ENCODE data around the gene PTPRD. TPM values are rescaled to one million over a fixed set of nuclear protein-coding genes. Genes with fewer than 3 reads are reported as not detected.

Gene PTPRD
- total RNA-seq, 2 experiments from 2014 or later, result not detected

DNA sequence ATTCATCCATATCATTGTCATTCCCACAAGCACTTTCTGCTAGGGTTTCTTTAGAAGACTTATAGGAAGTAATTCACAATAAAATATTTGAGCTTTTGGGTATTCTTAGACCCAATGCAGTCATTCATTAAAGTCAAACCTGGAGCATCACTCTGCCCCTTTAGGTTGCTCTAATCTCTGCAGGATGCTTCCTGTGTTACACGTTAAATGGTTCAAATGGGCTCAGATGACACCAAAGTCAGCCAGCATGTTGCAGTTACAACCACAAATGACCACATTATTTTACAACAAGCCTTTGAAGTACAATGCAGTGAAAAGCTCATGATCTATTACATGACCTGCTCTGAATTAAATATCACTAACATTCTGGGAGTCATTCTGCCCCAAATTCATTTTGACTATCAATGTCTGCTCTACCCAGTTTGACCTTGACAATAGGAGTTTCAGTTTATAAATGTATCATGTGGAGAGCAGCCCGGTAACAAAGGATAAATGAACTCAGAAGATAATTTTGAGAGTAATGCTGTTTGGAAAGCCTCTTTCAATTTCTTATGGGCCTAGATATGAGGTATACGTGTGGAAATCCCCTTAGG lies 2144.7 kb downstream of the PTPRD start:
- Mint-ChIP-seq H3K4me3 (no peak overlapping the region), H3K27me3 (no peaks in the 10 kb centered on the region)
- CTCF ChIA-PET, result no interaction called here

DNA sequence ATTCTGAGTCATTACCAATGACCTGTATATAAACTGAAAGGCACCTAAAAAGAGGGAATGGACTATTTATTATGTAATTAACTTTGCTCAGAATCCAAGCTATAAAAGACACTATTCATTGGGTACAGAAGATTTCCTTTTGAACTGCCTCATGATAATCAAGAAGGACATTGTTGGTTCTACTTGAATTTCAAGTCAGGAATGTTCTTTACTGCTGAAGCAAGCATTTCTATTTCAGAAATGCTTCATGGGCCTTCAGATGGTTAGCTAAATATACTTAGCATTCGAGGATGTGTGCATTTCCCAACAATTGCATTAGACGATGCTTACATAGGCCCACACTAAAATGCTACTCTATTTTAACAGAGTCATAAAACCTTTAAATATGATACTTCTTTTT lies 2155.0 kb downstream of the PTPRD start:
- H3K27ac Mint-ChIP-seq, result no peak overlapping the region
- CTCF ChIA-PET, result no interaction called here
- no peaks in the 10 kb centered on the region for H3K36me3 Mint-ChIP-seq (ENCODE audit: low read depth)

More for the DNA sequence above, 2144.7 kb downstream of the PTPRD start:
- Mint-ChIP-seq H3K36me3 (ENCODE audit: low read depth) (no peaks in the 10 kb centered on the region), H3K27ac (no peak overlapping the region), H3K9me3 (no peaks in the 10 kb centered on the region), H3K4me1 (no peaks in the 10 kb centered on the region)
- no peak for DNase-seq
- POLR2A ChIA-PET, result no interaction called here

DNA sequence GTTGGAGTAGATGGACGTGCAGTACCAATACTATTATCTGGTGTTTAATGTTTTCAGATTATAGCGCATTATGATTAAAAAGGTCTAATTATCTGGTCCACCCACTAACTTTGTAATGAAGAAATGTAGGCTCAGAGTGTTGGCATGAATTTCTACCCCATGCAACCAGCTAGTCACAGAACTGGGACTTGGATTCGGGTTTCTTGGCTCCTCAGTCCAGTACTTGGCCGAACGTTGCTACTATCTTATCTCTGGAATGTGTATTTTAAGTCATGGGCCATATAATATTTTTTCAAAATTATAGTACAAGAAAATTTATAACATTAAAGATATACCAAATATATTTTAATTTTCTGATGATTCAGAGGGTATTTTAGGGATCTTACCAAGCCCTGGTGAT lies 2155.7 kb downstream of the PTPRD start:
- ChIA-PET CTCF (no interaction called here), POLR2A (no interaction called here)
- no peaks in the 10 kb centered on the region for H3K4me1 Mint-ChIP-seq
- no peaks in the 10 kb centered on the region for H3K9me3 Mint-ChIP-seq
- peaks cover 2% of the 10 kb centered on the region for H3K27me3 Mint-ChIP-seq
- H3K4me3 Mint-ChIP-seq, result no peak overlapping the region
- no peaks in the 10 kb centered on the region for H3K36me3 Mint-ChIP-seq (ENCODE audit: low read depth)
- no peak overlapping the region for H3K27ac Mint-ChIP-seq
- no peak for DNase-seq

More for the DNA sequence above, 2155.0 kb downstream of the PTPRD start:
- Mint-ChIP-seq H3K4me3 (no peak overlapping the region), H3K4me1 (no peaks in the 10 kb centered on the region), H3K27me3 (no peaks in the 10 kb centered on the region), H3K9me3 (no peaks in the 10 kb centered on the region)
- no peak for DNase-seq
- POLR2A ChIA-PET, result no interaction called here

DNA sequence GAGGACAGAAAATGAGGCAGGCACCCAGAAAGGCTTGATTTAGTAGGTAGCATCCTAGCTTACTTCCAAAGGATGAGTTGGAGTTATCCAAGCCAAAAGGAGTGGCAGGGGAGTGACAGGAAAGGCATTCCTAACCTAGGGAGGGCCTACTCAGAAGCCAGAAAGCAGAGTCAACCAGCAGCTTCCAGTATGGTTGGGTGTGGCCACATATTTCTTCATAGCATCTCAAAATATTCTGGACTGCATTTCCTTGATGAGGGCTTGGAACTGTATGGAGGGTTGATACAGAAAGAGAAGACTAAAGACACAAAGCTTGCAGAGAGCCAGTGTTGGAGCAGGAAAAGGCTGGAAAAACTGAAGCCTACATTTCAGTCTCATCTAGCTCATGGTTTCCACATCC lies 2156.5 kb downstream of the PTPRD start:
- H3K27me3 Mint-ChIP-seq, result peaks cover 2% of the 10 kb centered on the region
- ChIA-PET POLR2A (no interaction called here), CTCF (no interaction called here)
- H3K4me1 Mint-ChIP-seq, result no peaks in the 10 kb centered on the region
- no peaks in the 10 kb centered on the region for H3K9me3 Mint-ChIP-seq
- H3K27ac Mint-ChIP-seq, result no peak overlapping the region
- DNase-seq, result no peak
- no peak overlapping the region for H3K4me3 Mint-ChIP-seq
- H3K36me3 Mint-ChIP-seq (ENCODE audit: low read depth), result no peaks in the 10 kb centered on the region

DNA sequence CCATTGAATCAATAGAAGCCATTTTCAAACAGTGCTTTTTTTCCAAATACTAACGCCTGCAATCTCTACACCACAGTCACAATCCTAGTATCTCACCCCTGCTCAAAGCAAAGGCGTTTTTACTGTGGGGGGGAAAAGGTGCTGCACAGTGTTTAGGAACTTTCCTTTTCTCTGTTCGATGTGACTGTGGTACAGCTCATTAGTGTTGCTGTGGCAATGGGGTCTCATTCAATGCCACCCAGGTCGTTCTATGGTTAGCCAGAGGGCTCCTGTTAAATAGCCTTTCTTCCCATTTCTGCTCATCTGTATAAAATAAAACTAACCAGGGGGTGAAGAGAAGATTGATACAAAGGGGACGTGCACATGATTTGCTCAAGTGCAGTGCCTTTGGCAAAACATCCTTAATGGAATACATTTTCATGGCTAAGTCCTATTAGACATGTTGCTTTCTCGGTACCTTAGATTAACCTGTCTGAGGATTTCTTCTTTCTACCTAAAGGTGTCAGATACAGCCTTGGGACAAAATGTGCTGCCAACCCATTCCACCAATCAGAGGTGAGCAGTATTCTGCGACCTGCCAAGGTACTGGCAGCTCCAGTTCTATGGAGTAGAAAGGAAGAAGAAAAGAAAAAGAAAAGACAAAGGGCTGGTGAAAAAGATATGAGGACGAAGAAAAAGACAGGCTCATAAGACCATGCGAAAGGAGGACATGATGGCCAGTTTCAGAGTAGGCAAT lies 2161.8 kb downstream of the PTPRD start:
- DNase-seq, result no peak
- no peak overlapping the region for H3K27ac Mint-ChIP-seq
- H3K4me1 Mint-ChIP-seq, result no peaks in the 10 kb centered on the region
- CTCF ChIA-PET, result no interaction called here
- no peaks in the 10 kb centered on the region for H3K36me3 Mint-ChIP-seq (ENCODE audit: low read depth)
- POLR2A ChIA-PET, result no interaction called here
- H3K27me3 Mint-ChIP-seq, result peaks cover 2% of the 10 kb centered on the region
- H3K4me3 Mint-ChIP-seq, result no peak overlapping the region
- no peaks in the 10 kb centered on the region for H3K9me3 Mint-ChIP-seq

DNA sequence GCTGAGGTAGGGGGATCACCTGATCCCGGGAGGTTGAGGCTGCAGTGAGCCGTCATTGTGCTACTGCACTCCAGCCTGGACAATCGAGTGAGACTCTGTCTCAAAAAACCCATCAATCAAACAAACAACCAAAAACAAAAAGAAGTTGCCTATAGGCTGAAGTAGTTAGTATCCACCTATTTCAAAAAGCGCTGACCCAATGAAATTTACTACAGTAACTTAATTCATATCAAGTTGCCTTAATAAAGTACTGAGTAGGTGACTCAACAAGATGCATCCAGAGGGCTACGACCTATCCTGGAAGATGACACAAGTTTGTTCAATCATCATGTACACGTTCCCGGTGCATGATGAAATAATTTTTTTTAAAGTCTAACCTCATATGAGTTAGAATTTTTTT lies 2164.6 kb downstream of the PTPRD start:
- ChIA-PET POLR2A (no interaction called here), CTCF (no interaction called here)
- H3K9me3 Mint-ChIP-seq, result no peaks in the 10 kb centered on the region
- H3K4me3 Mint-ChIP-seq, result no peak overlapping the region
- H3K36me3 Mint-ChIP-seq (ENCODE audit: low read depth), result no peaks in the 10 kb centered on the region
- H3K27ac Mint-ChIP-seq, result no peak overlapping the region
- no peaks in the 10 kb centered on the region for H3K4me1 Mint-ChIP-seq
- H3K27me3 Mint-ChIP-seq, result peaks cover 2% of the 10 kb centered on the region
- DNase-seq, result no peak

DNA sequence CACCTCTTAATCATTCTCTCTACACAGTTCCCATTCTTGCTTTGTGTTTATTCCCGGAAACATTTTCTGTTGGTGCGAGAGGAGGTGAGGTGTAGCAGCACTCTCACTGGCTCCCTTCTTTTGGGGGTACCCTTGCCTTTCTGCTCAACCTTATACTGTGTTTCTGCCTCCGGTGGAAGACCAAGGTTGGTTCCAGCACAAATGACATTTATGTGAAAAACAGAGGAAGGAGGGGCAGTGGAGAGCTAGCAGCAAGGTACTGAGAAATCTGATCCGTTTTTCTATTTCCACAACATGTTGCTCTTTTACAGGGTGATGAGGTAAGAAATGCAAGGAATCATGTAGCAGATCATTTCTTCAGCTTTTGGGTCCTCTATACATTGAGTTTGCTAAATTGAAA lies 2165.2 kb downstream of the PTPRD start:
- ChIA-PET POLR2A (no interaction called here), CTCF (no interaction called here)
- DNase-seq, result no peak
- Mint-ChIP-seq H3K27me3 (peaks cover under 1% of the 10 kb centered on the region), H3K9me3 (no peaks in the 10 kb centered on the region), H3K4me1 (no peaks in the 10 kb centered on the region), H3K36me3 (ENCODE audit: low read depth) (no peaks in the 10 kb centered on the region), H3K27ac (no peak overlapping the region), H3K4me3 (no peak overlapping the region)

DNA sequence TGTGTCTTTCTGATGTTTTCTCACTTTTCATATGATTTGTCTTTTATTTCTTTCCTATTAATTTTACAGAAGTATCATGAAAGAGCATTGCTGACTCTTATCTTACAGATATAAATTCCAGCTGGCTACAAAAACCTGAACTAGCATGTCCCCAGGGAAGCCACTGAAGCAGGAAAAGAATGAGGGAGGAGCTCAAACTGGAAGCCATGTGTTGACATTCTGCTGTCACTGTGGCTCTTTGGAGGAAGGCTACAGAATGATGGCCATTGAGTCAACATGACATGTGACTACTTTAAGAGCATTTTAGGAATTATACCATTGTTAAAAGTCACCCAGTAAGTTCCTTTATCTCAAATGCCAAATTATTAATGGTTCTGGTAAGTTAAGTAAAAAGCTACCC lies 2174.9 kb downstream of the PTPRD start:
- H3K9me3 Mint-ChIP-seq, result no peaks in the 10 kb centered on the region
- no peaks in the 10 kb centered on the region for H3K27me3 Mint-ChIP-seq
- H3K36me3 Mint-ChIP-seq (ENCODE audit: low read depth), result no peaks in the 10 kb centered on the region
- ChIA-PET POLR2A (no interaction called here), CTCF (no interaction called here)
- no peak overlapping the region for H3K4me3 Mint-ChIP-seq
- H3K4me1 Mint-ChIP-seq, result no peaks in the 10 kb centered on the region
- no peak for DNase-seq
- no peak overlapping the region for H3K27ac Mint-ChIP-seq

DNA sequence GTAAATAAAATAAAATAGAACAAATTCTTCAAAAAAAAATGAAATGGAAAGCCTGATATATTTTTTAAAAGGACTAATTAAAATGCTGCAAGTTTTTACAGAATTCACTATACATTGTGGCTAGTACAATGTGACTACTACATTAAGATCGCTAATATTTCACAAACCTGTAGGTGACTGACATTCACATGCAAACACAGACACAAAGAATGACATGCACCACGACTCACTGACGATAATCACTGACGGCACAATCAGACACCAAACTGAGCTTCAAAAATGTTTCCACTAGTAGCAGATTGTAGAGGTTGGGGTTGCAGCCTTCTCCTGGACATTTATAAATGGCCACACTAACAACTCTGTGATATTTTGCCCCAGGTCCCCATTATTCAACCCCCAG lies 2175.5 kb downstream of the PTPRD start:
- no peak overlapping the region for H3K27ac Mint-ChIP-seq
- H3K4me1 Mint-ChIP-seq, result no peaks in the 10 kb centered on the region
- ChIA-PET CTCF (no interaction called here), POLR2A (no interaction called here)
- H3K36me3 Mint-ChIP-seq (ENCODE audit: low read depth), result no peaks in the 10 kb centered on the region
- H3K4me3 Mint-ChIP-seq, result no peak overlapping the region
- H3K9me3 Mint-ChIP-seq, result no peaks in the 10 kb centered on the region
- DNase-seq, result no peak
- no peaks in the 10 kb centered on the region for H3K27me3 Mint-ChIP-seq

DNA sequence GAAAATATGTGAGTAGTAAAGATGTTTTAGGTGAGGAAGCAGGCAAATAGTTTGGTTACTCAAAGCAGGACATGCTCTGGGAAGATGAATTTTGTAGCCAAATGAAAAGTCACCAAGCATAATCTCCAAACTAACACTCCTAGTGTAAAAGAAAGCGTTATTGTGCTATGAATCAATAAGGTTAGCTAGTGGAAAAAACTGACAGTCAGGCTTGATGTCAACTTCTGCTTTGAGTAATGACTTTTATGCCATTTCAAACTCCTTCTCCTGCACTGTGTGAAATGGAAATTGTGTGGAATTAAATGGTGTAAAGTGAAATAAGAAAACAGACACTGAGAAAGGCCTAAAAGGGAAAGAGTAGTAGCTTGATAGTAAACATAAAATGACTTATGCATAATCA lies 2176.0 kb downstream of the PTPRD start:
- no peaks in the 10 kb centered on the region for H3K36me3 Mint-ChIP-seq (ENCODE audit: low read depth)
- DNase-seq, result no peak
- POLR2A ChIA-PET, result no interaction called here
- H3K27me3 Mint-ChIP-seq, result no peaks in the 10 kb centered on the region
- no peaks in the 10 kb centered on the region for H3K4me1 Mint-ChIP-seq
- H3K27ac Mint-ChIP-seq, result no peak overlapping the region
- CTCF ChIA-PET, result no interaction called here
- no peaks in the 10 kb centered on the region for H3K9me3 Mint-ChIP-seq
- no peak overlapping the region for H3K4me3 Mint-ChIP-seq

DNA sequence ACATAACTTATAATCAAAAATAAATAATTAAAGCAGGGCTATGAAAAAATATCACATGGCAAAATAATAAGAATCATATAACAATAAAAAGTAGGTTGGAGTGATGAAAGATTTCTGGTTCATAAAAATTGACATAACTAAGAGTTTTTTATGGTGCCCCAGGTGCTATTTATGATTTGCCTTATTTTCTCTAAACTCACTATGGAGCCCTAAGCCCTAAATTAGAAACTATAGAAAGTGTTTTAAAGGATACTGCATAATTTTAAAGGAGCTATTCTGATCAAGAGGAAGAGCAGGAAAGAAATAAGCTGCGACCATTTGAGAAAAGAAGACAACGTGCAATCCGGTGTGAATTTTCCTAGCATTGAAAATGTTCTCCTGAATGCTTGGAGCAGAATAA lies 2178.2 kb downstream of the PTPRD start:
- CTCF ChIA-PET, result no interaction called here
- Mint-ChIP-seq H3K4me3 (no peak overlapping the region), H3K36me3 (ENCODE audit: low read depth) (no peaks in the 10 kb centered on the region), H3K27me3 (no peaks in the 10 kb centered on the region), H3K27ac (no peak overlapping the region), H3K4me1 (peaks cover 12% of the 10 kb centered on the region), H3K9me3 (no peaks in the 10 kb centered on the region)
- POLR2A ChIA-PET, result no interaction called here
- DNase-seq, result no peak

DNA sequence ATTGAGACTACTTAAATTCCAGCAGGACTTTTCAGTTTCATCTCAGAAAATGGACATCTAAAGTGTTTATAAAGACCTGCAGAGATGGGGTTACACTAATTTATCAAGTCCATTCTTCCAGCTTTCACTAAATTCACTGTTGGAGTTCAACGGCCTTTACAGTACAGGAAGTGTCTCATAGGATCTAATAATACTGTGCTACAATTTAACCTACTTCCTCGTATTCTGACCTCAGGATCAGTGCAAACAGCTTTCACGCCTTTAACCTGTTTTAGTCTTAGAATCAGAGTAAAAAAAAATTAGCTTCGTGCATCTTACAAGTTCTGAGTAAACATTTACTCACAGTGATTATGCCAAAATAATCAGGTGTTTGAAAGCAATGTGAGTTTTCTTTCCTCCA lies 2180.6 kb downstream of the PTPRD start:
- CTCF ChIA-PET, result no interaction called here
- H3K4me3 Mint-ChIP-seq, result no peak overlapping the region
- POLR2A ChIA-PET, result no interaction called here
- no peaks in the 10 kb centered on the region for H3K27me3 Mint-ChIP-seq
- no peaks in the 10 kb centered on the region for H3K9me3 Mint-ChIP-seq
- peaks cover 32% of the 10 kb centered on the region for H3K4me1 Mint-ChIP-seq
- no peak overlapping the region for H3K27ac Mint-ChIP-seq
- H3K36me3 Mint-ChIP-seq (ENCODE audit: low read depth), result peaks cover 2% of the 10 kb centered on the region
- no peak for DNase-seq

DNA sequence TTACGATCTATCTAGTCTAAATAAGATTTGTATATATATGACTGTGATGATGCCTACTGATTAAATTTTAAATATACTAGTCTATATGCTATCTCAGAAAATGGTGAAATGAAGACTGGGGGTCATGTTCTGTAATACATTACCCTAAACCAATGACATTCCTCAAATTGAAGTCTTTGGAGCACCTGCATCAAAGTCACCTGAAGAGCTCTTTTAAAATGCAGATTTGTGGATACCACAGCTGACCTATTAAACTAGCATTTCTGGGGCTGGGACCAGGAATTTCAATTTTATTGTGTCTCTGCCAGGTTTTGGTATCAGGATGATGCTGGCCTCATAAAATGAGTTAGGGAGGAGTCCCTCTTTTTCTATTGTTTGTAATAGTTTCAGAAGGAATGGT lies 2181.3 kb downstream of the PTPRD start:
- DNase-seq, result no peak
- CTCF ChIA-PET, result no interaction called here
- Mint-ChIP-seq H3K9me3 (no peaks in the 10 kb centered on the region), H3K4me3 (no peak overlapping the region), H3K36me3 (ENCODE audit: low read depth) (peaks cover 2% of the 10 kb centered on the region), H3K27ac (no peak overlapping the region), H3K27me3 (no peaks in the 10 kb centered on the region), H3K4me1 (peaks cover 32% of the 10 kb centered on the region)
- POLR2A ChIA-PET, result no interaction called here

DNA sequence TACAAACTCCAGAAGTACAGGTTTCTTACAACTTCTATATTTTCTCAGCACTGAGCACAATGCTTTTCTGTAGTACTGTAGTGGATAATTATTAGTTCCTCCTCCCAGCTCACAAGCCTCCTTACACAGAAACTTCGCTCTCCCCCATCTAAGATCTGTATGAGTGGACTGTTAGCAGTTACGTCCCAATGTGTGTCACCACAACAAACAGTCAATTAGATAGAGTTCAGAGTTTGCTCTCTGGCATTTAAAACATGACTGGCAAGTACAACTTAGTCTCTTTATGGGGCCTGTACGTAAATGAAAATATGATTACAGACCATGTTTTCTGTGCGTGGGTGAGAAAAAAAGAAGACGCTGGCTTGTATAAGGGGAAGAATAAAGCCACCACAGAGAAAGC lies 2181.9 kb downstream of the PTPRD start:
- H3K9me3 Mint-ChIP-seq, result no peaks in the 10 kb centered on the region
- H3K4me1 Mint-ChIP-seq, result peaks cover 32% of the 10 kb centered on the region
- no peak for DNase-seq
- ChIA-PET CTCF (no interaction called here), POLR2A (no interaction called here)
- no peak overlapping the region for H3K27ac Mint-ChIP-seq
- no peaks in the 10 kb centered on the region for H3K27me3 Mint-ChIP-seq
- no peak overlapping the region for H3K4me3 Mint-ChIP-seq
- peaks cover 2% of the 10 kb centered on the region for H3K36me3 Mint-ChIP-seq (ENCODE audit: low read depth)

All from activated CD4-positive, alpha-beta memory T cell treated with anti-CD3 and anti-CD28 coated beads, Interleukin-2, amount 10 ng/mL, durations not matched to agents 7 days and 5 days (primary cell).